Activated T-helper 1 cell treated with Interleukin-2 at 50 U/mL for 16 hours (primary cell): ENCODE measurements around the gene COG2.
"Not testable (repeated sequence)": the region's sequence is repeated elsewhere in the genome, so short reads cannot be mapped to it uniquely, and the experiment has no call there.

Experiments used
- DNase-seq: peaks from one replicate; pipeline ENCODE4 v3.0.0-alpha.2; 2020; ENCODE audit warnings: low read depth

The COG2 gene

GRCh38 chr1:230642263-230642959 is at the start of gene COG2:
TSS of gene COG2 (plus strand) at chr1:230642481. CDS start at chr1:230642607, 126 bp downstream.
- DNase-seq: peak; percentile 96

GRCh38 chr1:230592848-230593414 is 49.4 kb upstream of the COG2 start:
- no peak for DNase-seq

- no peak for DNase-seq
Measured at GRCh38 chr1:230594214-230594773, 48.0 kb upstream of the COG2 start.

- DNase-seq: no peak
Measured at GRCh38 chr1:230595181-230595580, 47.1 kb upstream of the COG2 start.

GRCh38 chr1:230596306-230596705 is 46.0 kb upstream of the COG2 start:
- no peak for DNase-seq

- no peak for DNase-seq
Measured at GRCh38 chr1:230598745-230599144, 43.5 kb upstream of the COG2 start.

GRCh38 chr1:230599926-230600656 is 42.2 kb upstream of the COG2 start:
- no peak for DNase-seq

GRCh38 chr1:230600657-230601400 is 41.5 kb upstream of the COG2 start:
- DNase-seq: not testable (repeated sequence)

- no peak for DNase-seq
Measured at GRCh38 chr1:230609208-230609607, 33.1 kb upstream of the COG2 start.

GRCh38 chr1:230610589-230610988 is 31.7 kb upstream of the COG2 start:
- no peak for DNase-seq

GRCh38 chr1:230611128-230611877 is 31.0 kb upstream of the COG2 start:
- DNase-seq: no peak

GRCh38 chr1:230611878-230612235 is 30.4 kb upstream of the COG2 start:
- no peak for DNase-seq

- no peak for DNase-seq
Measured at GRCh38 chr1:230612651-230613050, 29.6 kb upstream of the COG2 start.

- DNase-seq: no peak
Measured at GRCh38 chr1:230614121-230614520, 28.2 kb upstream of the COG2 start.

- DNase-seq: no peak
Measured at GRCh38 chr1:230618537-230618936, 23.7 kb upstream of the COG2 start.

GRCh38 chr1:230620649-230621323 is 21.5 kb upstream of the COG2 start:
- DNase-seq: no peak

GRCh38 chr1:230621324-230622030 is 20.8 kb upstream of the COG2 start:
- DNase-seq: no peak

GRCh38 chr1:230622151-230622550 is 20.1 kb upstream of the COG2 start:
- DNase-seq: no peak

GRCh38 chr1:230624097-230624713 is 18.1 kb upstream of the COG2 start:
- DNase-seq: no peak

- DNase-seq: no peak
Measured at GRCh38 chr1:230626232-230626631, 16.0 kb upstream of the COG2 start.
